GM21723 (cell line): ENCODE measurements around the gene CHST8.
"Not testable (repeated sequence)": the region's sequence is repeated elsewhere in the genome, so short reads cannot be mapped to it uniquely, and the experiment has no call there.

ENCODE experiments used
- ATAC-seq: cut with Tn5 transposase; IDR thresholded peaks from one replicate; pipeline ENCODE4 v1.9.1; 2021; ENCODE audit warnings: mild to moderate bottlenecking, moderate library complexity; ENCODE audit not compliant: unreplicated experiment

CHST8 gene

DNA sequence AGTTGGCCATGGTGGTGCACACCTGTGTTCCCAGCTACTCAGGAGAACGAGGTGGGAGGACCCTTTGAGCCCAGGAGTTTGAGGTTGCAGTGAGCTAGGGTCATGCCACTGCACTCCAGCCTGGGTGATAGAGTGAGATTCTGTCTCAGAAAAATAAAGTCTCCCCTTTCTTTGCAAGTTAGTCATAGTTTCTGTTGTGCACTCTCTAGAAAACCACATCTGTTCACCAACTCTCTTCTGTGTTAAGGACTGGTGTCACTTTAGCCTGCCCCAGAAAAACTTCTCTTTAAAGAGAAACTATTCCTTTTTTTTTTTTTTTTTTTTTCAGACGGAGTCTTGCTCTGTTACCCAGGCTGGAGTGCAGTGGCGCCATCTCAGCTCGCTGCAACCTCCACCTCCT is 4.9 kb upstream of the CHST8 start:
- no peak for ATAC-seq

DNA sequence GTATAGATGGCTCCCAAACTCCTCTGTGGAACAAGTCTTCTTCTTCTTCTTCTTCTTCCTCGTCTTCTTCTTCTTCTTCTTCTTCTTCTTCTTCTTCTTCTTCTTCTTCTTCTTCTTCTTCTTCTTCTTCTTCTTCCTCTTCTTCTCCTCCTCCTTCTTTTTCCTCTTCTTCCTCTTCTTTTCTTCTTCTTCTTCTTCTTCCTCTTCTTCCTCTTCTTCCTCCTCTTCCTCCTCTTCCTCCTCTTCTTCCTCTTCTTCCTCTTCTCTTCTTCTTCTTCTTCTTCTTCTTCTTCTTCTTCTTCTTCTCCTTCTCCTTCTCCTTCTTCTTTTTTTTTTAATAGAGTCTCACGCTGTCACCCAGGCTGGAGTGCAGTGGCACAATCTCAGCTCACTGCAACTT is 3.4 kb upstream of the CHST8 start:
- ATAC-seq, result not testable (repeated sequence)

DNA sequence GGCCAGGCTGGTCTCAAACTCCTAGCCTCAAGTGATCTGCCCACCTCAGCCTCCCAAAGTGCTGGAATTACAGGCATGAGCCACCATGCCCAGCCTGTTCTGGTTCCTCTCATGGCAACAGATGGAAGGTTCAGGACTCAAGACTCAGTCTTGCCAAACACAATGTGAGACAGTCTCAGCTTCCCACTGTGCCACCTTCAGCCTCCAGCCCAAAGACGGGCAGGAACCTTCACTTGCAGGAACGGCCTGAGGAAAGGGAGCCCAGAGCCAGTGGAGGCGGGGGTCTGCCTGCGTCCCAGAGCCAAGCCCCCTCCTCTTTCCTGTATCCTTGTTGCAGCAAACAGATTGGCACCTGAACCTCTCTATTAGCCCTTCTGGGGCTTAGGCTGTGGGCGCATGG is 2.9 kb upstream of the CHST8 start:
- no peak for ATAC-seq

DNA sequence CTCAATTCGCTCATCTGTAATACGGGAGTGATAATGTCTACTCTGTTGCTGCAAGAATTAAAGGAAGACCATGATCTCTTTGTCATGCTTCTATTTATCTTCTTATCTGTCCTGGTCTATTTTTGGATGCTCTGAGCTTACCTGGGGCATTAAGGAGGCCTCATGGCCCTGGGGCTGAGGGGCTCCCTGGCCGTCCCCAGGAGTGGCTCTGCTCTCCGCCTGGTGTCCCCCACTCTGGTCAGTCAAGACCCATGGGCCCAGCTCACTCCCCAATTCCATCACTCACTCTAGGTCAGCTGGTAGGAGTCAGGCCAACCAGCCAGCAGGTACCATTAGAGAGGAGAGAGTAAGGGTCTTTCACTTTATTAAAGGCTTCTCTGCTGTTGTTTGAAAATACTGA is 1.1 kb upstream of the CHST8 start:
- no peak for ATAC-seq

DNA sequence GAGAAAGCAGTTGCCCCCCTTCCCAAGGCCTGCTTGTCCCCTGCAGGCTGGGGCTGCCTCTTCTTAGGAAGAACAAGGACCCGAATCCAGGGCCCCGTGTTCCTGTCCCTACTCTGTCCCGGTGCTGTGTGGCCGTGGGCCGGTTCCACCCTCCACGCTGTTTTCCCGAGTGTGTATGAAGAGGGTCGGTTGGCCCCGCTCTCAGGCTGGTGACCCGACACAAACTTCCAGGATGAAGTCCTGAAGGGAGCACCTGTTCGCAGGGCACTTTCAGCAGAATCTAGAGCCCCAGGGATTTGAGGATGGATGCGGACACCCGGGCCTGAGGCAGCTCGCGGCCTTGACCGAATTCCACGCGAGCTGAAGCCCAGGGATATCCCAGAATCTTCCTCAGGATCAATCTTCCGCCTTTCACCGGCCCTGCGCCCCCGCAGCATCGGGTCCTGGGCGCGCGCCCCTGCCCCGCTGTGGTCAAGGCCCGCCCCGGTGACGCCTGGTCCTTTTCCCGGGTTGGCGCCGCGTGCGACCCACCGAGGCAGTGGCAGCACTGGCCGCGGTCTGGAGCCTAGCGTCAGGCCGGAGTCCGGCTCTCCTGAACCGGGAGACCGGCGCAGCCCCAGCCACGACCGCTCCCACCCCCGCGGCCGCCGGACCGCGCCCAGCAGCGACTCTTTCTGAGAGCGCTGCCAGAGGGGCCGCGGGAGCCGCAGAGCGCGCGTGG is 528 bp upstream of the CHST8 start:
- ATAC-seq, result no peak

DNA sequence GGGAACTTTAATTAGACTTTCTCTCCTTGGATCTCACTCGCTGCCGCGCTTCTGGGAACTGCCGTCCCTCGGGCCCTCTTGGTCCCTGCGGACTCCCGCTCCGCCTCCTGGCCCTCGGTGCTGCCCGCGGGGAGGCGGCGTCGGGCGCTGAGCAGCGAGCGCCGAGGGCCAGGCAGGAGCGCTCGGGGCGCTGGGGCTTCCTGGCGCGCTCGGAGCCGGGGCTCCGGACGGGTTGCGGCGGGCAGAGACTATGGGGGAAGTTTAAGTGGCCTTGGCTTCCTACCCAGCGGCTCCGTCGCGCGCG is 704 bp downstream of the CHST8 start:
- ATAC-seq, result no peak

DNA sequence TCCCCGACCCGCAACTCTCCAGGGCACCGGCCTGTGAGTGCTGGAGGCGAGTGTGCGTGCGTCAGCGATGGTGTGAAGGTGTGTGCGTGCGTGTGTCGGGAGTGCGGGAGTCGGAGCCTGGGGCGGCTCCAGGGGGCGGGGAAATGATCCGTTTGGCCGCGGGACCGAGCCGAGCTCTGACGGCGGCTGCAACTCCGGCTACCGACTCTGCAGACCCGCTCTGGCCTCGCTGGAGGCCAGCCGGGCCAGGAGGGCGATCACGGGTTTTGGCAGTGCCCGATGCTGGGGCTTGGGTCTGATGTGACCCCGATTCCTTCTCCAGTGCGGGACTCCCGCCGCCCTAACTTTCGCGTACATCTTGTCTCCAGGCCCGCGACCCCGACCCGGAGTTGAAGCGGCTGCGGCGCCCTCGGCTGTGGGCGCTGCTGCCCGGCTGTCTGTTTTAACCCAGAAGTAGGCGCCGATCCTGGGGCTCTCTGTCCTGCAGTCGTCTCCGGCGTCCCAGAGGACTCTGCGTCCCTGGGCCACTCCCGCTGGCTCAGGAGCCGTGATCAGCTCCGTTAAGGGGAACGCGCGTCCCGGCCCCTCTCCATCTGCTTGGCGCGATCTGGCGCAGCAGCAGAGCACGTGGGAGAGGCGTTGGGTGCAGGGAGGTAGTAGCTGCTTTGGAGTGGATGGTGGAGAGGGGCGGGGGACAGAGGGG is 1.2 kb downstream of the CHST8 start:
- ATAC-seq, result no peak

DNA sequence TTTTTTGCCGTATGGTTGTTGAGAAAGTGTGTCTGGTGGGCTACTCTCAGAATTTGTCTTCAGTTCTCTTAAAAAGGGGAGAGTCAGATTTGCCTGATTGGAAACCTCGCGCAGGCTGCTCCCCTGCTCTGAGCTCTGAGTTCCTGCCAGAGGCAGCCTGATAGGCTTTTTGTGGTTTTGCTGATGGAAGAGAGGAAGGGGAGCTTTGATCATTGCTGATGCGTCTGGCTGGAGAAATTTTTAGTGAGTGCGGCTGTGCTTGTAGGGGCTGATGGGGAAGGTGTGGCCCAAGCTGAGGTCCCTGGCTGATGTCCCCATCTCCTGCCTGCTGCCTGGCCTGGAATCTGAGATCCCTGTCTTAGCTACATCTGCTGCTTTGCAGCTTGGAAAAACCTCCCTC is 2.8 kb downstream of the CHST8 start:
- ATAC-seq, result no peak

DNA sequence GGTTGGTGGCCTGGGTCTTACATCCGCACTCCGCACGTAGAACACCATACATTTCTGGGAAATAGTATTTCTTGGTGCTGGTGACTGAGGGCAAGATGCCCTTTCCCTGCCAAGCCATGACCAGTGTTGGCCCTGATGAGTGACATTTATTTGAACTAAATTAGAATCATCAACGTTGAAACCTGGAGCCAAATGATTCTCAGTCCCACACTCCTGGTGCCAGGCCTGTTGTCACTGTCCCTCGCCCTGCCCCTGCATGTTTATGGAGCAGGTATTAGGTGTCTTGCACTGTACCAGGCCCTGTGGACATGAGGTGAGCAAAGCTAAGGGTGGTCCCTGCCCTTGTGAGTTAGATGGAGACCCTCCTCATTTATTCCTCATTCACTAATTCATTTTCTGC is 5.8 kb downstream of the CHST8 start:
- ATAC-seq, result no peak

DNA sequence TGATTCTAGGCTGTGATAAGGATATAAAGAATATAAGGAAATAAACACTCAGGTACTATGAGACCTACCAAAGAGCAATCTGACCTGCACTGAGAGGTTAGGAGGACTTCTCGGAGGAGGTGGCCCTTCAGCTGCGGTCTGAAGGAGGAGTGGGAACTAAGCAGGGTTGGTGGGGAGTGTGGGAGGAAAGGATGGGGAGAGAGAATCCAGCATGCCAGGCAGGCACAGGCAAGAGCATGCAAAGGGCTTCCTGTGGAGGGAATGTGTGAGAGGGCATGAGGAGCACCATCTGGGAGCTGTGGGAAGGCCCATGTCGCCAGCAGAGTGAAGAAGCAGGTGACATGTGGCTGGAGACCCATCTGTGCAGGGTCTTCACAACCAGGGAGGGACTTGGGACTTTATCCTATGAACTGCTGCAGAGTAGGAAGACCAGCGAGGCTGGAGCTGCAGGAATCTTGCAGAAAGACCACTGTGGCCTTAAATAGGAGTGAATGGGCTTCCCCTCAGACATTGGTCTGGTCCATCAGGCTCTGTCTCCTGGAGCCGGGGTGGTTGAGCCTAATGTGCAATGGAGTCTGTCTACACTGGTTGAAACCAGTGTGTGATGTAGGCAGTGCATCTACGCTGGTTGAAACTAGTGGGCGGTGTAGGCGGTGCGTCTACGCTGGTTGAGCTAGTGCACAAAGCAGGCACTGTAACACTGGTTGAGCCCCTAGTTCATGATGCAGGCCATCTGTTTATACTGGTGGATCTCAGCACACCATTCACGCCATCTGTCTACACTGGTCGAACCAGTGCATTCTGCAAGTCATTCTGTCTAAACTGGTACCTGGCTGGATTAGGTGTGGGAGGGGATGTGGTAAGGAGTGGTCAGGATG is 6.4 kb downstream of the CHST8 start:
- no peak for ATAC-seq

DNA sequence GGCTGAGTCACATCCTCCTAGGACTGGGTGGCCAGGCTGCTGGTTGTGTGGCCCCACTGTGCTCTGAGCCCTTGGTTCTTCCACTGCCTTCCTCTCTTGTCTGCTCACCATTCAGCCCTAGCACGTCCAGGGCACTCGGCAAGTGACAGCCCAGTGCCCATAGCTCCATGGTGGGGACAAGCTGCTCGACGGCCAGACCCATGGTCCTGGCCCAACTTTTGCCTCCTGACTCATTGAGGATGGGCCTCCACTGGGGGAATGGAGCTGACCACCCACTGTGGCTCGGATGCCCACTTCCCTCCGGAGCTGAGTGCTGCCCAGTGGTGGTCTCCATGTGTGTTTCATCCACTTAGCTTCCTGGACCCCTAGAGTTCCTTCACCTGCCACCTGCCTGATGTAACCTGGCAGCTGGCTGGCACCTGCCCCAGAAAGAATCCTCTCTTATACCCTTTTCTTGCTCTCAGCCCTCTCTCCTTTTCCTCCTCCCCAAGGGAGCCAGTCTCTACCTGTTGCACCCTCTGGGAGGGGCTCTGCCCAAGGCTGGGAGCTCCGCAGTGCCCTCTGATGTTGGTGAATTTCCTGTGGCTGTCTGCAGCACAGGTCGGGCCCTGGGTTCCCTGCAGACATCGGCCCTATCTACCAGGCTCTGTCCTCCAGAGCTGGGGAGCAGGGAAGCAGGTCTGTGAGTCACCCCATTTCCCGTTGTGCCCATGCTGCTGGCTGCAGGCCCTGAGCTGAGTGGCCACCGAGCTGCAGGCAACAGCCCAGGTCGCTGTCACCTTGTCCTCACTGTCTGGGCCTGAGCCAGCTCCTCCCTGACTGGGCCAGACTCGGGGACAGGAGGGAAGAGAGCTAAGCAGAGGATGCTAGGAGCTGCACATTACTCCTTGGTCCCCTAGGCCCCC is 7.4 kb downstream of the CHST8 start:
- no peak for ATAC-seq

DNA sequence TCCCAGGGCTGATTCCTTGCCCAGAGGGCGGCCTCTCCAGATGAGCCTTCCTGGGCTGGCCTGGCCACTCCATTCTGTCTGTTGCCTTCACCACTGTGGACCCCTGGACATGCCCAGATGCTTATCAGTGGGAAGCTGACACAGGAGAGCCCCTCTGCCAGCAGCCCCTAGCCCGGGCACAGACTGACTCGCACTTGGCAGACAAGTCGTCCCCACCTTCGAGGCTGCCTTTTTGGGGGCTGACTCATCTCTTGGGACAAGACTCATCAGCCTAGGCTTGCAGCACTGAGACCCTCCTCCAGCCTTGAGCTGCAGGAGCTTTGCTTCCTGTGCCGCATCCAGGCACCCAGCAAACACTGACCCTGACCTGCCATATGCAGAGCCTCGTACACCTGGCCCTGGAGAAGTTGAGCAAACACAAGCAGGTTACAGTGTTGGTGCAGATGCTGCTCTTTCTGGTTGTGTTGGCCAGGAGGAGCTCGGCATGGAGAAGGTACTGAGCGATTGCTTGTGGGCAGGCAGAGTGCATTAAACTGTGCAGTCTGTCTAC is 8.1 kb downstream of the CHST8 start:
- ATAC-seq, result no peak

DNA sequence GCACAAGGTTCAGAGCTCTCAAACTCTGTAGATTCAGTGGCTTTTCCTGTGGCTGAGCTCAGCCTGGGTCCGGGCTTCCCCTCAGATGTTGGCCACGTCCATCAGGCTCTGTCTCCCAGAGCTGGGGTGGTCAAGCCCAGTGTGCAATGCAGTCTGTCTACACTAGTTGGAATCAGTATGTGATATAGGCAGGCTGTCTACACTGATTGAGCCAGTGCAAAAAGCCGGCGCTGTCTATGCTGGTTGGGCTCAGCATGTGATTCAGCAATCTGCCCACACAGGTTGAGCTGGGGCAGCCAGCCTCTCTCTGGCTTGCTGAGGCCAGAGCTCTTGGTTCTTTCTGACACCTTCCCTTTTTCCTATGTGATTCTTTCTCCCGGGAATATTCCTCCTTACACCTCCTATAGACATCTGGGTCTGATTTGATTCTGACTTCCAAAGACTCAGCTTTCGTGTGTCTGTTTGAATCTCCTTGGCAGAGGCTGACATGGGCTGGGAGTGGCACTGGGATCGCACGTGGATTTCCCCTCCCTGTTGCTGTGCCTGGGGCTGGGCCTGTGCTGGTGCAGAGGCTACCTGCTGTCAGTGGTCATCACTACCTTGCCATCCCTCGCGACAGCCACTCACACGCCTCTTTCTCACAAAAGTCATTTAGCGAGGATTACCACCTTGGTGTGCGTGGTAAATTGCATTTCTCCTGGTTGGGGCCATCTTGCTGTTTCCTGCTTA is 9.3 kb downstream of the CHST8 start:
- no peak for ATAC-seq

DNA sequence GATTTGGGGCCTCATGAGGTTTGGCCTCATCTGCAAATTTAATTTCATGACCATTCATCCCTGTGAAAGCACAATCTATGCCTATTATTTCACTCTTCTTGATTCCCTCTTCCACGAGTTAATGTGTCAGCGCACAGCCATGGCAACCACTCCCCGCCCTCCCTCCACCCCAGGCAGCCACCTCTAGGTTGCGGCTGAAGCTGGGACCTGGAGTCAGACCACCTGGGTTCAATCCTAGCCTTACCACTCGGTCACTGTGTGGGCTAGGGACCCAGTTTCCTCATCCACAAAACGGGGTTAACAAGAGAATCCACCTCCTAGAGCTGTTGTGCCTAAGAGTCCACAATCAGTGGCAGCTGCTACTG is 9.8 kb downstream of the CHST8 start:
- no peak for ATAC-seq

DNA sequence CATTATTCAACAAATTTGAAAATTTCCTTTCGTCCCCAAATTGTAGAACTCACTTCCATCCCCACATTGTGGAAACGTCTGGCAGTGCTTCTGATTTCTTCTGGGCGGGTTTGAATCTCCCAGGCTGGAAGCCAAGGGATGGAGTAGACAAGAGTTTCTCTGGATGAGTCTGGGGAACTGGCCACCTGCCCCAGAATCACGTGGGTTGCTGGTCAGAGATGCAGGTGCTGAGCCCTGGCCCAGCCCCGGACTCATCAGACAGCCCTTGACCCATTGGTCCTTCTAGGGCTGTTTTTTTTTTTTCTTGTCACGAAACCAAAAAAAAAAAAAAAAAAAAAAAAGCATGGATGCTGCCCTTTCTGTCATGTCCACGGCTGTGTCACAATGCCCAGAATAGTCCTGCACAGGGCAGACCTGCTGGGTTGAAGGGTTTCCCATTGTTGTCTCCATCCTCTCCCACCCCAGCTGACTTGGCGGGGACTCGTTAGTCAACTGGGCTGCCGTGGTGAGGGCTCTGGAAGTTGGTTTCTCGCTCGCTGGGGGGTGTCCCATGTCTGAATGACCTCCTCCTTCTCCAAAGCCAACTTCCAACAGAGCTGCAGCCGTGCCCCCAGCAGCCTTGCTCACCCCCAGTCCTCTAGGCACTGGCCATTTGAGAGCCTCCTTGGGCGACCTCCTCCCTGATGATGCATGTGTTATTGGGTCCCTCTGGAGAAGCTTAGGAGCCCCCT is 12.8 kb downstream of the CHST8 start:
- no peak for ATAC-seq

DNA sequence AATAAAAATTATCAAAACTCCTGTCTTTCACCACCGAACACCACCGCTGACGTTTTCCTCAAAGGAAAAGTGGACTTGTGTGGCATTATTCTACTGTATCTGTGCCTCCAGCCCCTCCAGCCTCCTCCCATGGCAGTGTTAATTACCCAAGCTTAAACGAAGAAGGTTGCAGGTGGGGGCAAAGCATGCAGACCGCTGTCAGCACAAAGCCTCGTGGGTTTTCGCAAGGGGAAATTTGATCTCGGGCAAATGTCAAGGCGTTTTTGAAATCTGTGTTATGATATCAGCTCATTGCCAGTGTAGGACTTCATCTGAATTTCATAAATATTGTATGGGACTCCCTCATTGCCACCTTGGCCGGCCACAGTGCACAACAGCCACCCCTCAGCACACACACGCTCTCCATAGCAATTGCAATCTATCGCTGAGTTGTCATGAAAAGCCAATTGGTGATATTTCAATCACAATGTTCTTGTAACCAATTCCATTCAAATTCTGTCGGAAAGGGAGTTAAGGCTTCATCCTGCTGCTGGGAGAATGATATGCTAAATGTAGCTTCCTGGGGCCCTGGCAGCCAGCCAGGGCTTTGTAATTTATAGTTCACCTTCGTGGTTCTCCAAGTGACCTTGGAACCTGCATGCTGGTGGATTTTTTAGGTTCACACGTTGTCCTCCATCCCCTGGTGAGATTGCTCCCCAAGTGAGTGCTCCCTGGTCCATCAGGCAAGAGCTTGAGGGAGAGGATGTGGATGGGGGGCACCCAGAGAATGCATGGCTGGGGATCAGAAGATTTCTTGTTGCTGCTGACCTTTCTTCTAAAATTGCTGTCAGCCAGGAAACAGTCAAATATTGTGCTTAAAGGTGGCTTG is 16.6 kb downstream of the CHST8 start:
- no peak for ATAC-seq

DNA sequence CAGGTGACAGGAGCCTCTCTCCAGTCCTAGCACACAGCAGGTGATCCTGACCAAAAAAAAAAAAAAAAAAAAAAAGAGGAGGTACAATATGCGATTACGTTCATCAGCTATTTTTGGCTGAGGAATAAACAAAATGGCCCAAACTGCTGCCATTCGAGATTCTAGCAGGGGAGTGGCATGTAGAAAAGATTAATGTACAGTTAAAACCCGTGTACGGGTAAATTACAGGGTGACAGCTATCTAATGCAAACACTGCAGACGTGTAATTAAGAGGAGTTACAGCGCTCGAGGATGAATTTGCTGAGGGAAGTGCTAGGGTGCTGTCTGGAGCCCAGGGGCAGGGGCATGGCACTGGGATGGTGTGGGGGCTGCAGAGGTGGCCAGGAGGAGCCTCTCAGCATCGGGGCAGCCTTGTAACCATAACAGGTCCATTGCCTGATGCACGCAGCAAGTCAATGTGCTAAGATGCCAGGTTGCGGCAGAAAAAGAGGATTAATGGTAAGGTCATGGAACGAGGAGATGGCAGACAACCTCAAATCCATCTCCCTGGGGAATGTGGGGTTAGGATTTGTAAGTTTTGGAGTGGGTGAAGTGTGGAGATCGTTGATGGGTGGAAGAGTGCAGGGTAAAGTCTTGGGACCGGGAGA is 17.4 kb downstream of the CHST8 start:
- no peak for ATAC-seq

DNA sequence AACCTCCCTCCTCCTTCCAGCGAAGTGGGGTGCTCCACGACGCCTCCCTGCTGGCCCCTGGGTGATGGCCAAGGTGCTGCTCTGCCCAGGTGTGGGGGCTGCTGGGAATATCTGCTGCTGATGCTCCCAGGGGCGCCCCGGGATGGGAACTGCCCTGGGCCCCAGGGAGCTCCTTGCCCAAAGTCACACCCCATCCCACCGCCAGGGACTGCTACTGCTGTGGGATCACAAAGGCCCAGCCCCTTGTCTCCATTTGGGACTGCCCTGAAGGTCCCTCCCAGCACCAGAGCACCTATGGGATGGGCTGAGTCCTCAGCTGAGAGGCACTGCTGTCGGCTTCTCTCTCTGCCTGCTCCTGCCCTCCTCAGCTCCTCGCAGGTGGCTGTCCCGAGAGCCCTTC is 19.0 kb downstream of the CHST8 start:
- no peak for ATAC-seq
